Adrenal gland (tissue), 5 donors: Measurements from ENCODE around the gene GRIN3A.

Experiments used
- CTCF ChIP-seq, 6 experiments: fragments of 450-650 bp in 4 of 6; fragments of 200-600 bp in 2 of 6; sonication (generic) in 1 of 6; IDR thresholded peaks; 1 replicate in 5 of 6; 2 replicates in 1 of 6; pipeline versions ENCODE4 v1.5.1 to v1.8.0; 2016 to 2021; ENCODE audit warnings: antibody characterized with exemption in 6 of 6, mild to moderate bottlenecking in 2 of 6, moderate library complexity in 1 of 6
- POLR2A ChIP-seq, 2 donors: fragments of 450-650 bp; IDR thresholded peaks; one replicate each; pipeline ENCODE4 v1.6.1; 2017; ENCODE audit warnings: antibody characterized with exemption in 2 of 2, mild to moderate bottlenecking in 2 of 2, moderate library complexity in 1 of 2
- donor health status: DM: no; HTN: no; CAD: no.

- TF ChIP-seq CTCF (IDR thresholded peaks at IDR 0.05) (no peak), POLR2A (IDR thresholded peaks at IDR 0.05) (no peak)
These were observed 145.7 kb downstream of the GRIN3A start for GRCh38 chr9:101592788-101593187.
